Activated CD8-positive, alpha-beta memory T cell treated with anti-CD3 and anti-CD28 coated beads for 36 hours (primary cell): ENCODE data around the gene MACROD2. TPM values are rescaled to one million over a fixed set of nuclear protein-coding genes. Genes with fewer than 3 reads are reported as not detected.

Experiments used
- CTCF ChIA-PET: fragments of 350-600 bp; sonication (Branson Sonifier 250); formaldehyde crosslinking; loops from one replicate; lab custom pipeline; 2021; ENCODE audit warnings: antibody characterized with exemption; lab: Charles Lee
- POLR2A ChIA-PET: fragments of 350-600 bp; sonication (Branson Sonifier 250); formaldehyde crosslinking; loops from one replicate; lab custom pipeline; 2021; ENCODE audit warnings: antibody characterized with exemption; lab: Charles Lee
- total RNA-seq, 2 experiments: library from RNA; stranded (reverse); gene quantifications; one replicate each; pipeline ENCODE4 v1.2.3, GENCODE V29; 2021

Gene MACROD2
- total RNA-seq, 2 experiments from 2014 or later: not detected

GRCh38 chr20:15582146-15582760 is 1586.9 kb downstream of the MACROD2 start:
- ChIA-PET POLR2A (no interaction called here), CTCF (no interaction called here)

DNA sequence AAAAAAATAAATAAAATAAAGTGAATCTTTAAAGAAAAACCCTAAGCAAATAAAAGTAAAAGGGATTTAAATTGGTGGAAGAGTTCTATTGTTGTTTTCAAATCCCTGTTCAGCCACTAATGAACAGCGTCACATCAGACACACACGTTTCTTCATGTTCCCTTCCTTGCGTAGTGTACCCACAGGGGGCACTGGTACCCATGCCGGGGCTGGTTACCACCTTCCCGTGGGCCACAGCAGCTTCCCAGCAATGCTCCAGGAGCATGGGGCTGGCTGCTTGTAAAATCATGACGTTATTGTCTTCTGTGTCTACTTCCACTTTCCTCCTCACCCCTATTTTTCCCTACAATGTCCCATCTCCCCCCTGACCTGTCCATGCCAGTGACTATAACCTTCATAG is 1589.2 kb downstream of the MACROD2 start:
- ChIA-PET POLR2A (no interaction called here), CTCF (no interaction called here)

GRCh38 chr20:15593081-15593480 is 1597.8 kb downstream of the MACROD2 start:
- CTCF ChIA-PET: no interaction called here

GRCh38 chr20:15594158-15594695 is 1598.9 kb downstream of the MACROD2 start:
- CTCF ChIA-PET: no interaction called here
- POLR2A ChIA-PET: no interaction called here

More at GRCh38 chr20:15593081-15593480, 1597.8 kb downstream of the MACROD2 start:
- POLR2A ChIA-PET: no interaction called here

- POLR2A ChIA-PET: no interaction called here
- CTCF ChIA-PET: no interaction called here
Measured at GRCh38 chr20:15596220-15596890, 1601.0 kb downstream of the MACROD2 start.

DNA sequence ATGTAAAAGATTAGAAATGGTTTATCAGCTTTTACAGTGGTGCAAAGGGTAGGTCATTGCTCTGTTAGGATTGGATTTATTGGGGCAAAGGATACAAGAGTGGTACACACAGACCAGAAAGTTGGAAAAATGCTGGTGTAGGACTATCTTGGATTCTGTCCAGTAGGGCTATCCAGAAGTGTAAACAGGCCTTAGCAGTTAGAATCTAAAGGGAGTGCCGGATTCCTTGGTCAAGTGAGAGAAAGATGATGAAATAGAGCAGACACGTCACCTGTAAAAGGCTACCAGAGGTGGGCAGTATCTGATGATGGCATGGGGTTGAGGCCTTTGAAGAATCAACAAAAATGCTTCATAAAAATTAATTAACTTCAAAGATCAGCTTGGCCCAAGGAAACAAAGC is 1602.0 kb downstream of the MACROD2 start:
- POLR2A ChIA-PET: no interaction called here

DNA sequence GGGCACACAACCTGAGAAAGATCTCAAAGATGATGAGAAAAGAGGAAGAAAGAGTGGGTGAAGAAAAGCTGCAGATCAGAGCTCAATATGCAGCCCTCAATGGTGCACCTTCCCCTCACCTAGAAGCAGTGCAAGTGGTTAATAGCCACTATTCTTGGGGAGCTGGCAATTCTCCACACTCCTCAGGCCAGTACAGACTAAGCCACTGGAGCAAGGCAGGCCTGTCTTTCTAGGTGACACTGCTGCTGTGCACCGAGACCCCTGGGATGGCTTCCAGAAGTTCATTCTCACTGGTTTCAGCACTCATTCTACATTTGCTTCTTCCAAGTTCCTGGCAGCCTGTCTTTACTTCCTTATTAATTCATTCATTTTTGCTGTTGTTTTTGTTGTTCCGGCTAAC is 1604.6 kb downstream of the MACROD2 start:
- ChIA-PET CTCF (no interaction called here), POLR2A (no interaction called here)

More for the DNA sequence above, 1602.0 kb downstream of the MACROD2 start:
- CTCF ChIA-PET: no interaction called here

DNA sequence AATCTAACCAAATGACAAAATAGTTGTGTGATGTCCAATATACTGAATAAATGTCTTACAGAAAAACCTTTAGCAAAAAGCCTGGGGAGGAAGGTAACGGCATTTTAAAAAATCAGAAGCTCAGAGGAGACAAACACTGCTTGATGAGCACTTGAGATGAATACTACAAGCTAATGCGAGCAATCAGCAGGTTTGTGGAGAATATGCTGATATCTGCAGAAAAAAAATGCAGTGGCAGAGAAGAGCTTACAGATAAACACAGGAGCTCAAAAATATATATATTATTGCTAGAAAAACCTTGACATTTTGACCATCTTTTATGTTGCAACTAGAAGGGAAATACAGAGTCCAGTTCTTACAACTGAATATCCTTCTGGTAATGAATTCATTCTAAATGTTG is 1605.2 kb downstream of the MACROD2 start:
- ChIA-PET CTCF (no interaction called here), POLR2A (no interaction called here)

DNA sequence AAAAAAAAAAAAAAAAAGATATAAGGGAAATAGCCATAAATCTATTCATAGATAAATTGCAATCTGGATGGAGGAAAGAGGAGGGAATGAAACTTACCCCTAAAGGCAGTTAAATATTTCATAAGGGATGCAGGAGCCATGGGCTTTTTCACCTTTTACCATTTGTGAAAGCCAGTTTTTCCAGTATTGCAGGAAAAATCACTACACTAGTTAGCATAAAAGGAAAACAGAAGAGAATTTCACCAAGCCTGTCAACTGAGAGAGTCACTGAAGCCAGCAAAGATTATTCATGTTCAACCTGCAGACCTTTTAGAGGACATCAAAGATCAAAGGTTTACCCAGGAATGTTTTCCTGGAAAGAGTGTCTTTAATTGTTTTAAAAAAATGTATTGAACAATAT is 1608.2 kb downstream of the MACROD2 start:
- CTCF ChIA-PET: no interaction called here
- POLR2A ChIA-PET: no interaction called here

GRCh38 chr20:15603978-15604805 is 1608.9 kb downstream of the MACROD2 start:
- POLR2A ChIA-PET: no interaction called here

GRCh38 chr20:15609921-15610320 is 1614.6 kb downstream of the MACROD2 start:
- ChIA-PET POLR2A (no interaction called here), CTCF (no interaction called here)

More at GRCh38 chr20:15603978-15604805, 1608.9 kb downstream of the MACROD2 start:
- CTCF ChIA-PET: no interaction called here

DNA sequence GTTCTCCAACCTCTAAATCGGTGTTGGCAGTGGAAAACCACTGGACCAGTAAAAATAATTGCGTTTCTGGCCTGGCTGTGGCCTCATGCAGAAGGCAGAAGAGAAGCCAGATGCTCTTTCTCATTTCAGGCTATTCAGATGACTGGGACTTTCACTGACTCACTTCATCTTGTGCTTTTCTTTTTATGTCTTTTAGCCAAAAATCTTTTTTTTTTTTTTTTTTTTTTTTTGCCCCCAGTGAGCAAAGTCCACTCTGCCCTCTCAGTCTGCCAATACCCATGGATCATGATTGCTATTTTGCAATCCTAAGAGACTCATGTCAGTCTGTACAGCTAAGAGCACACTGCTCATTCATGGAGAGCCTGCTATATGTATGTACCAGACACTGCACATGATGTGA is 1615.5 kb downstream of the MACROD2 start:
- POLR2A ChIA-PET: no interaction called here
- CTCF ChIA-PET: no interaction called here

DNA sequence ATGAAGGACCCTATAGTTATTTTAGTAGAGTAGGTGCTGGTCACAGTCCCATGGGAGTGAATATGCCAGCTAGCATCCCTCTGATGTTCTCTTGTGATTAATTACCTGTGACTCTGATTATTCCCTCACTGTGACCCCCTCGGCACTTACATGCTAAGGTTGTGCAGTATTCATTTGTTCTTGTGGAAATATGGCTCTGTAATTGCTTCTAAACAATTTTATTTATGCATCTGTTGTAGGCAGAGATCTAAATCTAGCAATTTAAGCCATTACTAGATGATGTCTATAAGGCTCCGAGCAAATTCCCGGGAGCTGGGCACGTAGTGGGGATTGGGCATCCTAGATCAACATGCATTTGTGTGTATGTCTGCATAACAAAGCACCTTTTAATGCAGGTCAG is 1616.2 kb downstream of the MACROD2 start:
- POLR2A ChIA-PET: no interaction called here
- CTCF ChIA-PET: no interaction called here

DNA sequence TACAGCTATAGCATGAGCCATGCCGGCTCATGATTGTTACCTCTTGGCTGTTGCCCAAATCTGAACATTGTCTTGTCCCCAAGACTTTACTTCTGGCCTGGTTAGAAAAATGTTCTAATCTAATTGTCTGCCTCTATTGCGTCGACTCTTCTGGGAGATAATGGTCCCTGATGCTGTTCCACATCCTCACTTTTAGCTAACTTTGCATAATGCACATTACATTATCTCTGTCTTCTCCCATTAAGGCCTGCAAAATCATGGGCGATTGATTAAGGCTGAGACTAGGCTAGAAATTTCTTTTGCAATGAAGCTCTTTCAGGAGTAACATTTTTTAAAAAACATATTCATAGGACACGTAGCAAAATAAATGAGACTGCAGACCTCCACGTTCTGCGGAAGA is 1616.9 kb downstream of the MACROD2 start:
- ChIA-PET POLR2A (no interaction called here), CTCF (no interaction called here)

DNA sequence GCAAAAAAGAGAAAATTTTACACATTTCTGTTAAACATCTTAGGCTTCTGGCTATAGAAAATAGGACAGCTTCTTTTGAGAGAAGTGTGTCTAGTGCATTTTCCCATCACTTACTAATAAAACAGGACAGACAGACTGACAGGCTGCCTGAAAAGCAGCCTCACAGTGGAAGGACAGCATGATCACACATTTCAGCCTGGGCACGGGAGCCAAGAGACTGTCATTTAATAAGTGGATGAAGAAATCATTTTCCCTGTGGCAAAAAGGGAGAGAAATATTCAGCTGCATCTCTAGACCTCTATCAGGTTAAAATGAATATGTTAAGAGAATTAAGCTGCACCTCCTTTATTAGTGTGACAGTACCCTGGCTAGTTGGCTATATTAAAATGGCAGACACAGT is 1617.5 kb downstream of the MACROD2 start:
- POLR2A ChIA-PET: no interaction called here
- CTCF ChIA-PET: no interaction called here

DNA sequence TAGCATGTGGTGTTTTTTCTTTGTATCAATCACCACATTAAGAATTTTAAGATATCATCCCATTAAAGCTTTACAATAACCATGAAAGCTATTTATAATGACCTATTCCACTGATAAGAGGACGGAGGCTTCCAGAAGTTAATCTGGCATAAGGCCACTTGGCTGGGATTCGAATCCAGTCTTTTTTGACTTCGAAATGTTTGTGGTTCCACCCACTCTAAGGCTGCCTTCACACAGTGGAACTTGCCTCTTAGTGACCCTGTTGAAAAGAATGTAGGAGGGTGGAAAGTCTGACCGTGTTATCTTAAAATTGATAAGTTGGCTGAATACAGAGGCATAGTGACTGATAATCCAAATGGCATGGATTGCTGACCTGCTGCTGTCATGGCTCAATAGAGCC is 1618.2 kb downstream of the MACROD2 start:
- POLR2A ChIA-PET: no interaction called here
- CTCF ChIA-PET: no interaction called here

GRCh38 chr20:15616626-15617025 is 1621.3 kb downstream of the MACROD2 start:
- POLR2A ChIA-PET: no interaction called here
- CTCF ChIA-PET: no interaction called here

- CTCF ChIA-PET: no interaction called here
- POLR2A ChIA-PET: no interaction called here
Measured at GRCh38 chr20:15618110-15618509, 1622.8 kb downstream of the MACROD2 start.

DNA sequence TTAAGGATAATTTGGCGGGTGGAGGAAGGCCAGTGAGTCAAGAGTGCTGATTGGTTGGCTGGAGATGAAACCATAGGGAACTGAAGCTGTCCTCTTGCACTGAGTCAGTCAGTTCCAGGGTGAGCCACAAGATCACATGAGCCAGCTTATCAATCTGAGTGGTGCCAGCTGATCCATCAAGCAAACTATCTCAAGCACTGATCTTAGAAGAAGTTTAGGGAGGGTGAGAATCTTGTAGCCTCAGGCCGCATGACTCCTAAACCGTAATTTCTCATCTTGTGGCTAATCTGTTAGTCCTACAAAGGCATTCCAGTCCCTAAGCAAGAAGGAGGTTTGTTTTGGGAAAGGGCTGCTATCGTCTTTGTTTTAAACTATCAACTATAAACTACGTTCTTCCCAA is 1623.6 kb downstream of the MACROD2 start:
- ChIA-PET CTCF (no interaction called here), POLR2A (no interaction called here)

DNA sequence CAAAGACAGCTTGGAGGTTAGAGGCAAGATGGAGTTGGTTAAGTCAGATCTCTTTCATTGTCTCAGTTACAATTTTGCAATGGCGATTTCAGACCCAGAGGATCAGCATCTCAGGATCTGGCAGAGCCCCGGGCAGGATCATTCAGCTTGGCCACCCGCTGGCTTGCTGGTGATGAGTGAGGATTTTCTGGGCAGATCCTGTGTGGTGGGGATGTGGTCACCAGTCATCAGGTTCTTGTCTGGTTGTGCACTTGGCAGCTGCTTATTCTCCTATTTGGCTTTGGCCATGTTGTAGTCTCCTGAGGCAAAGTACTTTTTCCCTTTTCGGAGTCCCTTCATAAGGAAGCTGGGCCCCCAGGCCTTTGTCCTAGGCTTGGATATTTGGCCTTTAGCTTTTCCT is 1624.0 kb downstream of the MACROD2 start:
- POLR2A ChIA-PET: no interaction called here
- CTCF ChIA-PET: no interaction called here
